ENCODE data around the gene CEP57L1.
A peak's percentile ranks its signal among the peaks of the same experiment; 100 is the strongest.

DNA sequence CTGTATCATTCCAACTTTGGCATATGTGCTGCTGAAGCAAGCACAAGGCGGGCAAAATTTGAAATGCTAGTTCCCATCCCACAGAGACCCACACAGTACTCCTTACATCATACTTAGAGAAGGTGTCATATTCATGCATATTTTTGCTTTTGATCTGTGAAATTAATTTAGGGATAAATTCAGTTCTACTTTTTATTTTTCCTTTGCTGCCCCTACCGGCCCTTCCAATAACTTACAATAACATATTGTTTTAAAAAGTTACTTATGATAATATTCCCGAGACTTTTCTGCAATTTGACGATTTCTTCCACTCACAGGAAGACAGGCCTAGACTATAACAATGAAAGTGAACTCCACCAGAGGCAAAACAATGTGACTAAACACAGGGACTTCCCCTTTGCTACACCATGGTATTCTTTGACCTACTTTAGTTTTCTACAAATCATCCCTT is 35.7 kb upstream of the CEP57L1 start:
- TF ChIP-seq POLR2A (IDR thresholded peaks at IDR 0.05; ENCODE audit: extremely low read depth, insufficient read length) (no peak), MAX (IDR thresholded peaks at IDR 0.05; ENCODE audit: low read depth, low read length) (0 out of 2 replicates have a peak, but pooled peaks have one; percentile 51), MYC (IDR thresholded peaks at IDR 0.05; ENCODE audit: low read depth, low read length) (0 out of 2 replicates have a peak, but pooled peaks have one; percentile 36)
- TF ChIP-seq, protein P1, sequence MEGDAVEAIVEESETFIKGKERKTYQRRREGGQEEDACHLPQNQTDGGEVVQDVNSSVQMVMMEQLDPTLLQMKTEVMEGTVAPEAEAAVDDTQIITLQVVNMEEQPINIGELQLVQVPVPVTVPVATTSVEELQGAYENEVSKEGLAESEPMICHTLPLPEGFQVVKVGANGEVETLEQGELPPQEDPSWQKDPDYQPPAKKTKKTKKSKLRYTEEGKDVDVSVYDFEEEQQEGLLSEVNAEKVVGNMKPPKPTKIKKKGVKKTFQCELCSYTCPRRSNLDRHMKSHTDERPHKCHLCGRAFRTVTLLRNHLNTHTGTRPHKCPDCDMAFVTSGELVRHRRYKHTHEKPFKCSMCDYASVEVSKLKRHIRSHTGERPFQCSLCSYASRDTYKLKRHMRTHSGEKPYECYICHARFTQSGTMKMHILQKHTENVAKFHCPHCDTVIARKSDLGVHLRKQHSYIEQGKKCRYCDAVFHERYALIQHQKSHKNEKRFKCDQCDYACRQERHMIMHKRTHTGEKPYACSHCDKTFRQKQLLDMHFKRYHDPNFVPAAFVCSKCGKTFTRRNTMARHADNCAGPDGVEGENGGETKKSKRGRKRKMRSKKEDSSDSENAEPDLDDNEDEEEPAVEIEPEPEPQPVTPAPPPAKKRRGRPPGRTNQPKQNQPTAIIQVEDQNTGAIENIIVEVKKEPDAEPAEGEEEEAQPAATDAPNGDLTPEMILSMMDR (IDR thresholded peaks at IDR 0.05; ENCODE audit: low read depth, low read length), result no peak
